ENCODE measurements around the gene TENT5C. TPM values are rescaled to one million over a fixed set of nuclear protein-coding genes. Genes with fewer than 3 reads are reported as not detected.

Gene TENT5C
- polyA plus RNA-seq, 1 donor (not counting 4 experiments of a cell fraction or from before 2014, with no cell fraction given): 0.13 TPM

DNA sequence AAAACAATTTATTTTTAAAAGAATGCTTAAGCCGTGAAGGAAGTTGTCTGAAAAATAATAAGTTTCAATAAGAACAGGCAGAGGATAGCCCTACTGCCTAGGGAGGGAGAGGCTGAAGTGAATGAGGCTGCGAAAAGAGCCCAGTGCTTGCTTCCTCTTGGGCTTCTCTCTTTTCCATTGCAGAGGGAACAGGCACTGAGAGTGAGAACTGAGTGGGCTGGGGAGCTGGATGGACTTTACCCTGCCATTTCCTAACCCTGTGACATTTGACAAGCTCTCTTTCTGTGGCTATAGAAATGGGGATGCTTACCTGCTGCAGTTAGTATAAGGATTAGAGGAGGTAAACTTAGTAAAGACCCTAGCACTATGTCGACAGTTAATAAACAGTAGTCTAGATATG is 30.0 kb downstream of the TENT5C start:
- Histone ChIP-seq H3K36me3 (ENCODE audit: control insufficient read depth in 2 of 2, extremely low read depth in 1 of 2, insufficient read depth in 2 of 2, low read length in 2 of 2) (no peaks in the 10 kb centered on the region), H3K79me2 (ENCODE audit: control insufficient read depth, insufficient read depth, low read length) (no peaks in the 10 kb centered on the region), H3K4me3 (ENCODE audit: control insufficient read depth in 2 of 3, extremely low read depth in 1 of 3, insufficient read depth in 2 of 3, low read depth in 1 of 3, low read length in 3 of 3) (no peak overlapping the region), H3K27ac (ENCODE audit: control insufficient read depth, insufficient read depth, low read length) (no peak overlapping the region), H3K9ac (ENCODE audit: control insufficient read depth, extremely low read depth, insufficient read depth, low read length) (no peak overlapping the region), H3K9me3 (ENCODE audit: control insufficient read depth, low read depth, low read length) (no peaks in the 10 kb centered on the region), H2AFZ (ENCODE audit: control insufficient read depth, low read length) (no peak overlapping the region), H3K27me3 (ENCODE audit: control insufficient read depth, extremely low read depth, insufficient read depth, low read length) (peaks cover 7% of the 10 kb centered on the region), H3K4me1 (ENCODE audit: control insufficient read depth, extremely low read depth, insufficient read depth, low read length) (no peaks in the 10 kb centered on the region), H4K20me1 (ENCODE audit: control insufficient read depth, extremely low read depth, insufficient read depth, low read length) (no peaks in the 10 kb centered on the region), H3K9me1 (ENCODE audit: control insufficient read depth, extremely low read depth, insufficient read depth, low read length) (no peaks in the 10 kb centered on the region), H3K4me2 (ENCODE audit: control insufficient read depth, extremely low read depth, insufficient read depth, low read depth, low read length) (no peak overlapping the region)
- DNase-seq (ENCODE audit: low read depth, low spot score): no peak
- TF ChIP-seq CTCF (optimal IDR thresholded peaks at IDR 0.05 in 1 of 3, IDR thresholded peaks at IDR 0.05 in 1 of 3, conservative IDR thresholded peaks at IDR 0.05 in 1 of 3; ENCODE audit: extremely low read depth in 1 of 3, insufficient read depth in 2 of 3, low read length in 3 of 3): no peak
- TF ChIP-seq EZH2 (IDR thresholded peaks at IDR 0.05; ENCODE audit: low read length): no peak
- dilution Hi-C loops (cut with MboI; ENCODE audit: extremely low pct_ligation_motif_present, low sequenced_read_pairs): no loop called here
- FAIRE-seq: no peak

- Histone ChIP-seq H3K9me1 (ENCODE audit: control insufficient read depth, extremely low read depth, insufficient read depth, low read length) (no peaks in the 10 kb centered on the region), H3K4me2 (ENCODE audit: control insufficient read depth, extremely low read depth, insufficient read depth, low read depth, low read length) (no peak overlapping the region), H3K9me3 (ENCODE audit: control insufficient read depth, low read depth, low read length) (no peaks in the 10 kb centered on the region), H3K4me1 (ENCODE audit: control insufficient read depth, extremely low read depth, insufficient read depth, low read length) (no peaks in the 10 kb centered on the region), H3K36me3 (ENCODE audit: control insufficient read depth in 2 of 2, extremely low read depth in 1 of 2, insufficient read depth in 2 of 2, low read length in 2 of 2) (no peaks in the 10 kb centered on the region), H4K20me1 (ENCODE audit: control insufficient read depth, extremely low read depth, insufficient read depth, low read length) (no peaks in the 10 kb centered on the region), H3K27me3 (ENCODE audit: control insufficient read depth, extremely low read depth, insufficient read depth, low read length) (peaks cover 4% of the 10 kb centered on the region), H3K4me3 (ENCODE audit: control insufficient read depth in 2 of 3, extremely low read depth in 1 of 3, insufficient read depth in 2 of 3, low read depth in 1 of 3, low read length in 3 of 3) (no peak overlapping the region), H2AFZ (ENCODE audit: control insufficient read depth, low read length) (no peak overlapping the region), H3K79me2 (ENCODE audit: control insufficient read depth, insufficient read depth, low read length) (no peaks in the 10 kb centered on the region), H3K9ac (ENCODE audit: control insufficient read depth, extremely low read depth, insufficient read depth, low read length) (no peak overlapping the region), H3K27ac (ENCODE audit: control insufficient read depth, insufficient read depth, low read length) (no peak overlapping the region)
- TF ChIP-seq CTCF (optimal IDR thresholded peaks at IDR 0.05 in 1 of 3, IDR thresholded peaks at IDR 0.05 in 1 of 3, conservative IDR thresholded peaks at IDR 0.05 in 1 of 3; ENCODE audit: extremely low read depth in 1 of 3, insufficient read depth in 2 of 3, low read length in 3 of 3) (no peak), EZH2 (IDR thresholded peaks at IDR 0.05; ENCODE audit: low read length) (no peak)
- dilution Hi-C loops (cut with MboI; ENCODE audit: extremely low pct_ligation_motif_present, low sequenced_read_pairs): no loop called here
- FAIRE-seq (no peak), DNase-seq (ENCODE audit: low read depth, low spot score) (no peak)
These were observed 31.0 kb downstream of the TENT5C start for GRCh38 chr1:117636637-117637425.
